ENCODE measurements around the gene CPS1. TPM values are rescaled to one million over a fixed set of nuclear protein-coding genes. Genes with fewer than 3 reads are reported as not detected.

The CPS1 gene
- total RNA-seq, 1 experiment from 2014 or later, result 14.2 TPM

GRCh38 chr2:210722092-210722491 lies 165.7 kb downstream of the CPS1 start:
- Histone ChIP-seq H3K79me1 (ENCODE audit: insufficient read depth, low read depth, low read length, poor library complexity, severe bottlenecking) (no peaks in the 10 kb centered on the region), H3K14ac (ENCODE audit: insufficient read depth, low read length) (no peak overlapping the region), H3K27me3 (ENCODE audit: insufficient read depth, low read length) (no peaks in the 10 kb centered on the region), H2BK20ac (ENCODE audit: low read depth, low read length, poor library complexity, severe bottlenecking) (no peak overlapping the region), H4K91ac (ENCODE audit: insufficient read length, low read depth, low read length) (no peak overlapping the region), H3K4me2 (ENCODE audit: insufficient read depth, insufficient read length, low read length) (no peak overlapping the region), H3K23me2 (ENCODE audit: insufficient read length, low read depth, low read length, poor library complexity, severe bottlenecking) (no peaks in the 10 kb centered on the region), H3K27ac (ENCODE audit: insufficient read length, low read depth, low read length) (no peak overlapping the region), H4K20me1 (ENCODE audit: control insufficient read depth, insufficient read depth, insufficient read length) (no peaks in the 10 kb centered on the region), H3K18ac (ENCODE audit: insufficient read length, low read depth, low read length) (no peak overlapping the region), H2BK15ac (ENCODE audit: low read depth, low read length) (no peak overlapping the region), H3K79me2 (ENCODE audit: insufficient read depth, low read length) (no peaks in the 10 kb centered on the region), H3K23ac (ENCODE audit: insufficient read length, low read depth, low read length) (no peak overlapping the region), H4K8ac (replicated peaks; ENCODE audit: insufficient read length, low read depth, low read length) (no peak overlapping the region), H3T11ph (ENCODE audit: low read length) (no peak overlapping the region), H3K9me3 (ENCODE audit: control insufficient read depth, low read depth, low read length) (no peaks in the 10 kb centered on the region), H2BK120ac (ENCODE audit: low read depth, low read length, poor library complexity, severe bottlenecking) (no peak overlapping the region), H3K9ac (ENCODE audit: extremely low read depth, insufficient read length, low read length) (no peak overlapping the region), H3K4ac (ENCODE audit: low read depth, low read length) (no peak overlapping the region), H2BK5ac (ENCODE audit: insufficient read length, low read length) (no peak overlapping the region), H2AFZ (ENCODE audit: low read length) (no peak overlapping the region), H3K56ac (ENCODE audit: insufficient read length, low read depth, low read length) (no peak overlapping the region), H4K5ac (ENCODE audit: insufficient read length, low read depth, low read length) (no peak overlapping the region), H2BK12ac (ENCODE audit: insufficient read length, low read depth, low read length) (no peak overlapping the region), H2AK5ac (ENCODE audit: insufficient read length, low read length) (no peak overlapping the region), H3K4me1 (ENCODE audit: insufficient read depth, low read length) (no peaks in the 10 kb centered on the region; the same call in 1 of the 2 replicates)
- Mint-ChIP-seq H3K27ac (no peak overlapping the region), H3K27me3 (ENCODE audit: low read depth) (no peaks in the 10 kb centered on the region), H3K9me3 (no peaks in the 10 kb centered on the region; a peak in 1 of 5 replicates), H3K4me1 (peaks cover 33 to 35% of the 10 kb centered on the region in 2 experiments), H3K4me3 (no peak overlapping the region), H3K36me3 (ENCODE audit: insufficient read depth in 1 of 3, low read depth in 3 of 3) (no peaks in the 10 kb centered on the region; a peak in 1 of 7 replicates)
- no peak for TF ChIP-seq CTCF (conservative IDR thresholded peaks at IDR 0.05)
- no CpG with 5 or more reads among the region's 3 CpGs for WGBS (ENCODE audit: extremely low coverage, insufficient read length, low lambda C conversion rate)
- DNase-seq, result no peak

Measured in H9 (cell line).